ENCODE data around the gene RETN. TPM values are rescaled to one million over a fixed set of nuclear protein-coding genes. Genes with fewer than 3 reads are reported as not detected.

Gene RETN, protein sequence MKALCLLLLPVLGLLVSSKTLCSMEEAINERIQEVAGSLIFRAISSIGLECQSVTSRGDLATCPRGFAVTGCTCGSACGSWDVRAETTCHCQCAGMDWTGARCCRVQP
- total RNA-seq: 2.0 TPM
- 1 to 10 TPM; 2.4 to 4.5 (median 2.7) TPM for polyA plus RNA-seq (ENCODE audit: insufficient read depth in 1 of 8, insufficient read length in 8 of 8, low replicate concordance in 1 of 8)
- long read RNA-seq, donor 1: 0 reads
- long read RNA-seq, donor 2, partial matches to known transcripts: 0 of 1 reads
- long read RNA-seq, donor 2, other reads (novel, unspliced or antisense): 0 of 1 reads
- long read RNA-seq, donor 3: 0 reads
- long read RNA-seq, donor 4, partial matches to known transcripts: 0 of 1 reads
- long read RNA-seq, donor 4, other reads (novel, unspliced or antisense): 0 of 1 reads
- long read RNA-seq, donor 5, partial matches to known transcripts: 0 of 3 reads
- long read RNA-seq, donor 5, other reads (novel, unspliced or antisense): 0 of 3 reads
- long read RNA-seq, donor 6, partial matches to known transcripts: 0 of 3 reads
- long read RNA-seq, donor 6, other reads (novel, unspliced or antisense): 0 of 3 reads
- long read RNA-seq, donor 7, partial matches to known transcripts: 0 of 1 reads
- long read RNA-seq, donor 7, other reads (novel, unspliced or antisense): 0 of 1 reads
- long read RNA-seq, donor 8, partial matches to known transcripts: 0 of 2 reads
- long read RNA-seq, donor 8, other reads (novel, unspliced or antisense): 0 of 2 reads
- long read RNA-seq, donor 9: 0 reads
- long read RNA-seq, donor 10, partial matches to known transcripts: 0 of 4 reads
- long read RNA-seq, donor 10, other reads (novel, unspliced or antisense): 0 of 4 reads
- long read RNA-seq, donor 11, partial matches to known transcripts: 0 of 1 reads
- long read RNA-seq, donor 11, other reads (novel, unspliced or antisense): 0 of 1 reads

DNA sequence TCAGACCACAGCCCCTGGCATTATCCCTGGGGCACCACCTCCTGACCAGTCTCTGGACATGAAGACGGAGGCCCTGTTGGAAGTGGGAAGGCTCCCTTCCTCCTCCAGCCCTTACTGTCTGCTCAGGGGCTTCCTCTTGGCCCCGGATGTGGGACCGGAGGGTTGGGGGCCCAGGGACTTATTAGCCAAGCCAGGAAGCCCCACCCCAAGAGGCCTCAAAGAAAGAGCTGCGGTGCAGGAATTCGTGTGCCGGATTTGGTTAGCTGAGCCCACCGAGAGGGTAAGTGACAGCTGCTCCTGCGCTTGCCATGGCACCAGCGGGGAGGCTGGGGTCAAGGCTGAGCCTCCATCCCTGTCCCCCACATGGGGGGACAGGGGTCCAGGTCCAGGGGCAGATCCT is at the start of gene RETN:
TSS of gene RETN (plus strand) at position 208 of the 400 bp plus-strand sequence. CDS start 278 bp downstream, outside the sequence.
- DNase-seq: no peak
- H3K36me3 ChIP-seq (ENCODE audit: control insufficient read depth, insufficient read depth, low read length): no peaks in the 10 kb centered on the region
- H3K4me3 ChIP-seq (ENCODE audit: low read length): no peak within 1 kb of the TSS
- 58% methylated on average over 8 of the region's 9 CpGs for WGBS (ENCODE audit: insufficient coverage)
- H3K4me1 ChIP-seq (ENCODE audit: control insufficient read depth, insufficient read depth, low read length): peaks cover 18% of the 10 kb centered on the region
- H3K27me3 ChIP-seq (ENCODE audit: control insufficient read depth, insufficient read depth, low read length): peaks cover 22% of the 10 kb centered on the region
- no peak within 1 kb of the TSS for H3K27ac ChIP-seq (ENCODE audit: low read length)
- peaks cover under 1% of the 10 kb centered on the region for H3K9me3 ChIP-seq (replicated peaks; ENCODE audit: control insufficient read depth, low read depth, low read length)

- Histone ChIP-seq H3K27ac (ENCODE audit: low read length) (no peak overlapping the region), H3K27me3 (ENCODE audit: control insufficient read depth, insufficient read depth, low read length) (no peaks in the 10 kb centered on the region), H3K4me3 (ENCODE audit: low read length) (no peak overlapping the region), H3K9me3 (replicated peaks; ENCODE audit: control insufficient read depth, low read depth, low read length) (no peaks in the 10 kb centered on the region), H3K36me3 (ENCODE audit: control insufficient read depth, insufficient read depth, low read length) (peaks cover 45% of the 10 kb centered on the region), H3K4me1 (ENCODE audit: control insufficient read depth, insufficient read depth, low read length) (peaks cover 13% of the 10 kb centered on the region)
- no peak for DNase-seq
- 88% methylated on average over 47 of the region's 48 CpGs for WGBS (ENCODE audit: insufficient coverage)
Measured at GRCh38 chr19:7619671-7620441, 49.0 kb upstream of the RETN start.

GRCh38 chr19:7620442-7621412 is 48.1 kb upstream of the RETN start:
- Histone ChIP-seq H3K4me3 (ENCODE audit: low read length) (no peak overlapping the region), H3K27ac (ENCODE audit: low read length) (no peak overlapping the region), H3K27me3 (ENCODE audit: control insufficient read depth, insufficient read depth, low read length) (no peaks in the 10 kb centered on the region), H3K9me3 (replicated peaks; ENCODE audit: control insufficient read depth, low read depth, low read length) (no peaks in the 10 kb centered on the region), H3K36me3 (ENCODE audit: control insufficient read depth, insufficient read depth, low read length) (peaks cover 48% of the 10 kb centered on the region), H3K4me1 (ENCODE audit: control insufficient read depth, insufficient read depth, low read length) (peaks cover 13% of the 10 kb centered on the region)
- DNase-seq: no peak
- 94% methylated on average over 39 of the region's 57 CpGs for WGBS (ENCODE audit: insufficient coverage)

DNA sequence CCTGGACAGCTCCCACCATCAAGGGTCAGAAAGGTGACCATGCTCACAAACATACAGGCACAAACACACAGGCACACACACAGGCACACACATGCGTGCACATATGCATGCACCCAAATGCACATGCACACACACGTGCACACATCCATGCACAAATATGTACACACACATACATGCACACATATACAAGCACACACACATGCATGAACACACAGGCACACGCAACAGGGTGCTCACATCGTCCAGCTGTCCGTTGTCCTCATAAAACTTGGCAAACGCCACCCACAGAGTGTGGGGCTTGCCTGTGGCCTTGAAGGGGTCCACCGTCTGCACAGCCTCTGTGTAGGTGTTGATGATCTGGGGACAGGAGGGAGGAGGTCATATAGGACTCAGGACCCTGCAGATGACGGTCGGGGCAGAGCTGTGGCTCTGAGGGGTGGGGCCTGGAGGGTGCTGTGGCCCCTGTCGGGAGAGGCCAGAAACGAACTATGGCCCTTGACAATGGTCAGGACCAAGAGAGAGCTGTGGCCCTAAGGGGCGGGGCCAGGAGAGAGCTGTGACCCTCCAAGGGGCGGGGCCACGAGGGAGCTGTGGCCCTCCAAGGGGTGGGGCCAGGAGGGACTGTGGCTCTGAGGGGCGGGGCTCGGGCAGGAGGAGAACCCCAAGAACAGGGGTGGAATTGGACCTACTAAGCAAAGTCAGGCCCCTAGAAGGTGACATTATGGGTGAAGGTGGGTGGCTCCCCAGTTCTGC is 45.7 kb upstream of the RETN start:
- peaks cover 64% of the 10 kb centered on the region for H3K36me3 ChIP-seq (ENCODE audit: control insufficient read depth, insufficient read depth, low read length)
- 89% methylated on average over 10 of the region's 16 CpGs for WGBS (ENCODE audit: insufficient coverage)

GRCh38 chr19:7623725-7624603 is 44.9 kb upstream of the RETN start:
- Histone ChIP-seq H3K27me3 (ENCODE audit: control insufficient read depth, insufficient read depth, low read length) (no peaks in the 10 kb centered on the region), H3K4me1 (ENCODE audit: control insufficient read depth, insufficient read depth, low read length) (peaks cover 18% of the 10 kb centered on the region), H3K4me3 (ENCODE audit: low read length) (no peak overlapping the region), H3K36me3 (ENCODE audit: control insufficient read depth, insufficient read depth, low read length) (peaks cover 64% of the 10 kb centered on the region), H3K9me3 (replicated peaks; ENCODE audit: control insufficient read depth, low read depth, low read length) (no peaks in the 10 kb centered on the region), H3K27ac (ENCODE audit: low read length) (no peak overlapping the region)
- 90% methylated on average over 39 of the region's 39 CpGs for WGBS (ENCODE audit: insufficient coverage)
- no peak for DNase-seq

More for the DNA sequence above, 45.7 kb upstream of the RETN start:
- H3K27ac ChIP-seq (ENCODE audit: low read length): no peak overlapping the region
- H3K9me3 ChIP-seq (replicated peaks; ENCODE audit: control insufficient read depth, low read depth, low read length): no peaks in the 10 kb centered on the region
- H3K4me3 ChIP-seq (ENCODE audit: low read length): no peak overlapping the region
- H3K27me3 ChIP-seq (ENCODE audit: control insufficient read depth, insufficient read depth, low read length): no peaks in the 10 kb centered on the region
- H3K4me1 ChIP-seq (ENCODE audit: control insufficient read depth, insufficient read depth, low read length): peaks cover 14% of the 10 kb centered on the region
- no peak for DNase-seq

GRCh38 chr19:7624810-7625209 is 44.0 kb upstream of the RETN start:
- no peaks in the 10 kb centered on the region for H3K27me3 ChIP-seq (ENCODE audit: control insufficient read depth, insufficient read depth, low read length)
- H3K36me3 ChIP-seq (ENCODE audit: control insufficient read depth, insufficient read depth, low read length): peaks cover 61% of the 10 kb centered on the region
- H3K9me3 ChIP-seq (replicated peaks; ENCODE audit: control insufficient read depth, low read depth, low read length): no peaks in the 10 kb centered on the region
- H3K4me3 ChIP-seq (ENCODE audit: low read length): no peak overlapping the region
- H3K27ac ChIP-seq (ENCODE audit: low read length): no peak overlapping the region
- DNase-seq: no peak
- WGBS (ENCODE audit: insufficient coverage): 84% methylated on average over 17 of the region's 17 CpGs
- H3K4me1 ChIP-seq (ENCODE audit: control insufficient read depth, insufficient read depth, low read length): peaks cover 13% of the 10 kb centered on the region

DNA sequence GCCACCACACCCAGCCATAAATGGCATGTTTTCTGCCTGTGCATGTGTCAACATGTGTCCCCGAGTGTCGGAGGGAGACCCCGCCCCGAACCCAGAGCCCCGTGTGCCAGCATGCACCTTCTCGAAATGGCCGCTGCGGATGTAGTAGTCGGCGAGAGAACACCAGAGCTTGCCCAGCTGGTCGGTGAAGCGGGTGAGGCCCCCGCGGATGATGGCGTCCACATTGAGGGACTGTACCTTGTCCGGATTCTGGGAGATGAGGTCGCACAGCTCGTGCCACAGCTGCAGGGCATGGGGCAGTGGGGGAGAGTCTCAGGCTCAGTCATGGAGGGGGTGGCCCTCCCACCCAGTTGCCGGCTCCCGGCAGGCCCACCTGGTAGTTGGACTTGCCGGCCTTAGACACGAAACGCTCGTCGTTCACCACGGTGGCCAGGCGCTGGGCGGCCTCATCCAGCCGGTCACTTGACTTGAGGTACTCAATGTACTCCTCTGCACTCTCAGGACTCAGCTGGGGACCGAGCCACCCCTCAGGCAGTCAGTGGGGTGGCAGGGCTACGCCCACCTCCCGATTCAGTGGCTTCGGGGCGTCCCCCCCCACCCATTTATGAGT is 43.0 kb upstream of the RETN start:
- no peak overlapping the region for H3K4me3 ChIP-seq (ENCODE audit: low read length)
- 97% methylated on average over 33 of the region's 34 CpGs for whole genome bisulfite sequencing (ENCODE audit: insufficient coverage)
- no peaks in the 10 kb centered on the region for H3K9me3 ChIP-seq (replicated peaks; ENCODE audit: control insufficient read depth, low read depth, low read length)
- DNase-seq: no peak
- H3K27me3 ChIP-seq (ENCODE audit: control insufficient read depth, insufficient read depth, low read length): no peaks in the 10 kb centered on the region
- H3K4me1 ChIP-seq (ENCODE audit: control insufficient read depth, insufficient read depth, low read length): peaks cover 21% of the 10 kb centered on the region
- peaks cover 51% of the 10 kb centered on the region for H3K36me3 ChIP-seq (ENCODE audit: control insufficient read depth, insufficient read depth, low read length)
- no peak overlapping the region for H3K27ac ChIP-seq (ENCODE audit: low read length)

DNA sequence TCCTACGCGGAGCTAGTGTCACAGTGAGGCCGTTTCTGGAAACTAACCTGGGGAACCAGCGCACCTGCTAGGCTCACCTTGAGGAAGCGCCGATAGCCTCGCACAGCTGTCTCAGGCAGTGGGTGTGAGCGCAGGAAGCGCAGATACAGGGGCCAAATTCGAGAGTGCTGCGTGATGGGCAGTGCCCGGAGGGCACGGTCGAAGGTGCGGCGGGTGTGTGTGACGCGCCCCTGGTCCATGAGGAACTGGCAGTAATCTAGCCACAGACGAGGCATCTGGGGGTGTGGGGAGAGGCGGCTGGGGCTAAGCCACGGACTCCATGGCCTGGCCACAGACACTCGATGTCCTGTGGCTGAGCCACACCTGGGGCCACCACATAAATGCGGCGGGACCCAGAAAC is 41.7 kb upstream of the RETN start:
- Histone ChIP-seq H3K27ac (ENCODE audit: low read length) (no peak overlapping the region), H3K27me3 (ENCODE audit: control insufficient read depth, insufficient read depth, low read length) (no peaks in the 10 kb centered on the region), H3K4me1 (ENCODE audit: control insufficient read depth, insufficient read depth, low read length) (peaks cover 21% of the 10 kb centered on the region), H3K9me3 (replicated peaks; ENCODE audit: control insufficient read depth, low read depth, low read length) (no peaks in the 10 kb centered on the region), H3K4me3 (ENCODE audit: low read length) (no peak overlapping the region), H3K36me3 (ENCODE audit: control insufficient read depth, insufficient read depth, low read length) (peaks cover 44% of the 10 kb centered on the region)
- DNase-seq: no peak
- 98% methylated on average over 16 of the region's 24 CpGs for WGBS (ENCODE audit: insufficient coverage)
